Brain microvascular endothelial cell (primary cell): ENCODE measurements around the gene AMN.

Experiments used
- DNase-seq: peaks from one replicate; pipeline ENCODE4 v3.0.0-alpha.2; 2020
- H3K27ac ChIP-seq: fragments of 250-450 bp; sonication (Bioruptor Pico); 2 replicates; pipeline ENCODE4 v1.5.1; 2020; ENCODE audit warnings: mild to moderate bottlenecking, moderate library complexity
- H3K27me3 ChIP-seq: fragments of 250-450 bp; sonication (Bioruptor Pico); replicated peaks from 2 replicates; pipeline ENCODE4 v1.5.1; 2020; ENCODE audit warnings: mild to moderate bottlenecking
- H3K36me3 ChIP-seq: fragments of 250-450 bp; sonication (Bioruptor Pico); replicated peaks from 2 replicates; pipeline ENCODE4 v1.5.1; 2020; ENCODE audit warnings: mild to moderate bottlenecking
- H3K4me3 ChIP-seq: 2 replicates; pipeline ENCODE4 v1.5.1; 2011; ENCODE audit warnings: low read depth, mild to moderate bottlenecking, control low read depth, low read length, moderate library complexity
- CTCF ChIP-seq: IDR thresholded peaks from 2 replicates; pipeline ENCODE4 v1.5.1; 2011; ENCODE audit warnings: low read depth, mild to moderate bottlenecking, moderate library complexity, low read length, control low read depth, inconsistent platforms; ENCODE audit errors: missing control alignments
- in situ Hi-C: cut with HindIII; loops from 2 replicates; pipeline ENCODE4 v1.10.0; 2017; ENCODE audit warnings: low sequenced_read_pairs, low pct_ligation_motif_present

Gene AMN

DNA sequence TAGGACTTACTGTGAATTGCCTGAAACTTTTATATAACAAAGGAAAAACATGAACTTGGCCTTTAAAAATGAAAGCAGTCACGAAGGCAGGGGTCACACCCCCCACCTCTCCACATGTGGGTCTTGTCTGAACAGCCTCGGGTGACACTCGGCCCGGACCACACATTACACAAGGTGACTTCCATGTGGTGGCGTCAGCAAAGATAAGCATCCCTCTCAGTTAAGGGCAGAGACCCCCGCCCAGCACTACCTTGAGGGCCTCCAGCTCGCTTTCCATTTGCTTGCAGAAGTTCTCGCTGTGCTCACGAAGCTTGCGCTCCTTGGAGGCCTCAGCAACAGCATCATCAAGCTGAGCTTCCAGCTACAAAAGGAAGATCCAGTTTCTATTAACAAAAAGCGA lies 47.4 kb downstream of the AMN start:
- Histone ChIP-seq H3K27me3 (no peaks in the 10 kb centered on the region), H3K4me3 (no peak overlapping the region), H3K36me3 (peaks cover 91% of the 10 kb centered on the region), H3K27ac (no peak overlapping the region)
- no peak for DNase-seq
- TF ChIP-seq CTCF, result no peak
- in situ Hi-C loops, result no loop called here

DNA sequence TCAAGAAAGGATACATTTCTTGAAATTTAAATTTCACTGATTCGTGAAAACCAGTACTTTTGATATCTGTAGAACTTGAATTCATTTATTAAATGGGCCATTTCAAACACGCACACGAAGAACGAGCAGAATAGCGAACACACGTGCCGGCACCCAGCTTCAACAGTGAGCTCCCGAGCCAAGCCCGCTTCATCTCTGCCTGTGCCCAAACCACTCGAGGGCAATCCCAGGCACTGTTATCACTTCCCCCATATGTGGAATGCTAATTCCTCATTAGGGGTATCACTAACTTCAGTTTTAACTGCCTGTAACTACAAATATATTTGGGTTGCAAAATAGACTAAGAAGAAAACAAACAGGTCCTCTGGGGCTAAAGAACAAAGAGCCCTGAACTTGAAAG lies 48.0 kb downstream of the AMN start:
- no peaks in the 10 kb centered on the region for H3K27me3 ChIP-seq
- no peak for TF ChIP-seq CTCF
- no peak overlapping the region for H3K4me3 ChIP-seq
- in situ Hi-C loops, result no loop called here
- H3K27ac ChIP-seq, result no peak overlapping the region
- DNase-seq, result no peak
- peaks cover 91% of the 10 kb centered on the region for H3K36me3 ChIP-seq

- Histone ChIP-seq H3K27me3 (no peaks in the 10 kb centered on the region), H3K36me3 (peaks cover 89% of the 10 kb centered on the region), H3K27ac (no peak overlapping the region), H3K4me3 (no peak overlapping the region)
- in situ Hi-C loops, result no loop called here
- no peak for TF ChIP-seq CTCF
- DNase-seq, result no peak
Observed at GRCh38 chr14:102971314-102971713, 48.9 kb downstream of the AMN start.

DNA sequence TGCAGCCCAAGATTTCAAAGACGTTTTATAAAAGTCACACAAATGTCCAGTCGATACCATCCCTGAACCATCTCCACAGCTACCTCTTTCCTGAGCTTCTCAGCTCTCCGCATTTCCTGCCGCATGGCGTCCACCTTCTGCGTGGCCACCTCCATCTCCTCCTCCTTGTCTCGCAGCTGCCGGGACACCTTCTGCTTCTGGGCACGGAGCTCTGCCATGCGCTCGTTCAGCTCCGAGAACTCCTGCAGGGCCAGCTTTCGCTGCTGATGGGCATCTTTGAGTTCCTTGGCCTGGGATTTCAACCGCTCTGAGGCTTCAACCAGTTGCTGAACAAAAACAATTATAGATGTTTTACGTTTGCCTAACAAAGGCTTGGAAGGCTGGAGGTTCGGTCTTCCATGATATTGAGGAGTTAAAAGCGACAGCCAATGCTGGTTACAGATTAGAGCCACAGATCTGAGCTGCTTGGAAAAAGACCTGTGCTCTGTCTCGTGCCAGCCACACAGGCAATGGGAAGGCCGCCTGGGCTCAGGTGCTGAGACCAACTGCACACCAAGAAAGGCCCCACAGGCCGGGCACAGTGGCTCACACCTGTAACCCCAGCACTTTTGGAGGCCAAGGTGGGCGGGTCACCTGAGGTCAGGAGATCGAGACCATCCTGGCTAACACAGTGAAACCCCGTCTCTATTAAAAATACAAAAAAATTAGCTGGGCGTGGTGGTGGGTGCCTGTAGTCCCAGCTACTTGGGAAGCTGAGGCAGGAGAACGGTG lies 49.6 kb downstream of the AMN start:
- DNase-seq, result no peak
- peaks cover 86% of the 10 kb centered on the region for H3K36me3 ChIP-seq
- no peak overlapping the region for H3K27ac ChIP-seq
- in situ Hi-C loops, result no loop called here
- no peak for TF ChIP-seq CTCF
- H3K27me3 ChIP-seq, result no peaks in the 10 kb centered on the region
- no peak overlapping the region for H3K4me3 ChIP-seq

DNA sequence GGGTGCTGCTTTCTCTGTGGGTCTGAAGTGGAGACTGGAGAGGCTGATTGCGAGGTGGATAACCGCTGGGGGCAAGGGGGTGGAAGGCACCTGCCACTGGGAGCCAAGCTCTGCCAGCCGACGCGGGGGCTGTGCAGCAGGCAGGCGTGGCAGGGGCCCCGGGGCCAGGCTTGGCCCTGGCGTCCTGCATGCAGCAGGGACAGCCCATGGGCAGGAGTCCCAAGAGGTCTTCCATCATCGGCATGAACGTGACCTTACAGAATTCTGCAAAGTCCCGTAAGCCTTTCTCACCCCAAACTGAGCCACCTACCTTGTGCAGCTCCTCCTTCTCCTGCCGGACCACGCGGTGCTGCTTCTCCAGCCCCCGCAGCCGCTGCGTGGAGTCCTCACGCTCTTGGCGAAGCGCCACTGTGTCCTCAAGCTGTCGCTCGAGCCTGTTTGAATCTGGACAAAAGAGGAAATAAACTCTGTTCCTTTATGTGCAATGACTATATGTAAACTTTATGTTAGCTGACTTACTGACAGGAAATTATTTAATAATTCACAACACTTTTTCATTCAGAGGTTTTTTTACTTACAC lies 51.3 kb downstream of the AMN start:
- no peaks in the 10 kb centered on the region for H3K27me3 ChIP-seq
- peaks cover 85% of the 10 kb centered on the region for H3K36me3 ChIP-seq
- in situ Hi-C loops, result no loop called here
- no peak overlapping the region for H3K27ac ChIP-seq
- no peak for DNase-seq
- TF ChIP-seq CTCF, result no peak
- H3K4me3 ChIP-seq, result no peak overlapping the region
